Stimulated activated CD8-positive, alpha-beta memory T cell treated with anti-CD3 and anti-CD28 coated beads, Interleukin-15, amount 100 ng/mL, for 48 hours (primary cell): ENCODE measurements around the gene PSMA4.
"Not testable (repeated sequence)": the region's sequence is repeated elsewhere in the genome, so short reads cannot be mapped to it uniquely, and the experiment has no call there.

ENCODE experiments used
- DNase-seq, 2 donors: peaks; one replicate each; pipeline ENCODE4 v3.0.0-alpha.2; 2020; ENCODE audit warnings: low read depth in 2 of 2

Gene PSMA4

GRCh38 chr15:78551902-78552301 is 11.7 kb downstream of the PSMA4 start:
- DNase-seq, result no peak

- no peak for DNase-seq
These were observed 12.4 kb downstream of the PSMA4 start for GRCh38 chr15:78552597-78552996.

- DNase-seq, result not testable (repeated sequence)
These were observed 20.0 kb downstream of the PSMA4 start for GRCh38 chr15:78560201-78560600.

GRCh38 chr15:78561490-78561889 is 21.2 kb downstream of the PSMA4 start:
- no peak for DNase-seq

- DNase-seq, result no peak
These were observed 22.8 kb downstream of the PSMA4 start for GRCh38 chr15:78563092-78563491.

GRCh38 chr15:78564743-78565096 is 24.5 kb downstream of the PSMA4 start:
- DNase-seq, result no peak

- DNase-seq, result peak; percentile 76 to 77
These were observed 25.1 kb downstream of the PSMA4 start, which contains the start of gene CHRNA5 for GRCh38 chr15:78565097-78565950. CHRNA5 (plus strand) TSS chr15:78565520; CDS start chr15:78565720, 200 bp downstream.

GRCh38 chr15:78565951-78566774 is 25.9 kb downstream of the PSMA4 start:
- no peak for DNase-seq

- DNase-seq, result no peak
These were observed 27.3 kb downstream of the PSMA4 start for GRCh38 chr15:78567531-78567930.

GRCh38 chr15:78570710-78571109 is 30.5 kb downstream of the PSMA4 start:
- DNase-seq, result no peak

GRCh38 chr15:78571382-78571781 is 31.1 kb downstream of the PSMA4 start:
- no peak for DNase-seq

- no peak for DNase-seq
These were observed 33.2 kb downstream of the PSMA4 start for GRCh38 chr15:78573416-78573815.

- DNase-seq, result no peak
These were observed 34.7 kb downstream of the PSMA4 start for GRCh38 chr15:78574944-78575343.

- DNase-seq, result no peak
These were observed 57.3 kb downstream of the PSMA4 start for GRCh38 chr15:78597583-78597982.

- DNase-seq, result no peak
These were observed 58.1 kb downstream of the PSMA4 start for GRCh38 chr15:78598348-78598747.

- DNase-seq, result no peak
These were observed 58.9 kb downstream of the PSMA4 start for GRCh38 chr15:78599189-78599588.
